ENCODE results near the gene INPP5A.

Gene INPP5A

DNA sequence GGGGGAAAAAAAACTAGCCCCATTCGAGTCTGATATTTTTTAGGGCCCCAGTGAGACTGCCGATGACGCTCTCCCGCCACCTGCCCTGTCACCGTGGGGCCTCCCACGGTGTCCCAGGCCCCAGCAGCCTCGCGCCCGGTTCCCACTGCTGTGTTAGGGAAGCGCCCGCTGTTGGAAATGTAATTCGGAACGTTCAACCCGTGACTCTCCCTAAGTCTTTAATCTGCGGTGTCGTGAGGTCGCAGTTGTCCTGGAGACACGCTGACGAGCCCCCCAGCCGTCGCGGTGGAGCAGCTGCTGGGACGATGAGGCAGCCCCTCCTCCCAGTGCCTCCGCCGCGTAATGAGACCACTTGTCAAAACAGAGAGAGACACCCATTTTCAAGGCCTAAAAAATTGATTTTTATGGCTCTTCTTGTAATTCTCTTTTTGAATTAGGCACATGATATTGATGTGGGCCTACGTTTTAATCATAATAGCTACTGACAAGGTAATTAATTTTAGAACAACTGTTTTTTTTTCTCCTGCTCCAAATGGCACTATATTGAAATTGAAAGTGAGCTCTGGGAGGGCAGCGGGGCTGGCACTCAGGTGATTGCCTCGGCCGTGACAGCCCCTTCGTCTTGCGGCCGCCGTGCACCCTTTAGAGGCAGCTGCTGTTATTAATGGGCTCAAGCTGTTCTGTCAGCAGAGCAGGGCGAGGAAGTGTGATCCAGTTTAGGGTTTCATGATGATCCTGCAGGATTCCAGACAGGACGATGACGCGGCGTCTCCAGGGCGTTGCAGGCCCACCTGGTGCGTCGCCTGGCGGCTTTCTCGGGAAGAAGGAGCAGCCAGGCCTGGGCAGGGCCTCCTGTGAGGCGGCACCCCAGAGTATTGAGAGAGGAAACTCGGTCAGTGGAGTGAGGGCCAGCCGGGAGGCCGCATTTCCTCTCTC is 185.1 kb downstream of the INPP5A start:
- DNase-seq (ENCODE audit: low read depth in 2 of 2): no peak

- no peak for DNase-seq (ENCODE audit: low read depth in 2 of 2)
Measured at GRCh38 chr10:132723330-132723970, 185.9 kb downstream of the INPP5A start.

- no peak for DNase-seq (ENCODE audit: low read depth in 2 of 2)
Measured at GRCh38 chr10:132724446-132724845, 186.9 kb downstream of the INPP5A start.

DNA sequence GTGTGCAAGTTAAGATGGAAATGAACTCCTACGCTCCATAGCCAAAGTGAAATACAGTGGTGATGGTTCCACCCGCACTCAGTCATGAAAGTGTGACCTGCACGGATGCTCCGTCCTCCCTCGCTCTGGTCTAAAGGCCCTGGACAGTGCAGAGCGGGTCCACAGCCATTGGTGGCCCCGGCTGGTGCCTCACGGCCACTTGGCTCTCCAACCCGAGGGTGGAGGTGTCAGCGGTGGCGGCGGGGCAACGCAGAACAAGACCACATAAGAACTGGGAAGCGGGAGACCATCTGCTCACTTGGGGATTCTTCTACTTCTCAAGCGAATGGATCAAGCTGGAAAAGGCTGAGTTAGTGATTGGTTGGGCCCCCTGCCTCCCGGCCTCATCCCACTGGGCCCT is 187.6 kb downstream of the INPP5A start:
- no peak for DNase-seq (ENCODE audit: low read depth in 2 of 2)

- no peak for DNase-seq (ENCODE audit: low read depth in 2 of 2)
Measured at GRCh38 chr10:132726194-132726593, 188.6 kb downstream of the INPP5A start.

GRCh38 chr10:132726951-132727350 is 189.4 kb downstream of the INPP5A start:
- no peak for DNase-seq (ENCODE audit: low read depth in 2 of 2)

DNA sequence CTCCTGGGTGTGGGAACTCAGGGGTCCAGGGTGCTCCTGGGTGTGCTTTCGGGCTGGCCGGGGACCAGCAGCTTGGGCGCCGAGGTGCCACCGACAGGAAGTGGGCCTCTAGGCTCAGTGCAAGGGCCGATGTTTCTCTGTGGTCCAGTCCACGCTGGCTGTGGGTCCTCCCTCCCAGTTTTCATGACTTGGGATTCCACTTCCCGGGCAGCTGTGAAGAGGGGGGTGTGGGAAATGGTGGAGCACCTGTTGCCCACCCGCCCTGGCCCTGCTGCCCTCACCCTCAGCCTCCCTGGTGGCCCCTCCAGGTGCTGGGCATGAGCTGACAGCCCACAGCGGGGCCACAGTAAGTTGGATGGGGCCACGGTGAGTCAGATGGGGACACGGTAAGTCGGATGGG is 189.8 kb downstream of the INPP5A start:
- no peak for DNase-seq (ENCODE audit: low read depth in 2 of 2)

- no peak for DNase-seq (ENCODE audit: low read depth in 2 of 2)
Measured at GRCh38 chr10:132728321-132728720, 190.7 kb downstream of the INPP5A start.

- DNase-seq (ENCODE audit: low read depth in 2 of 2): no peak
Measured at GRCh38 chr10:132728741-132729140, 191.2 kb downstream of the INPP5A start.

DNA sequence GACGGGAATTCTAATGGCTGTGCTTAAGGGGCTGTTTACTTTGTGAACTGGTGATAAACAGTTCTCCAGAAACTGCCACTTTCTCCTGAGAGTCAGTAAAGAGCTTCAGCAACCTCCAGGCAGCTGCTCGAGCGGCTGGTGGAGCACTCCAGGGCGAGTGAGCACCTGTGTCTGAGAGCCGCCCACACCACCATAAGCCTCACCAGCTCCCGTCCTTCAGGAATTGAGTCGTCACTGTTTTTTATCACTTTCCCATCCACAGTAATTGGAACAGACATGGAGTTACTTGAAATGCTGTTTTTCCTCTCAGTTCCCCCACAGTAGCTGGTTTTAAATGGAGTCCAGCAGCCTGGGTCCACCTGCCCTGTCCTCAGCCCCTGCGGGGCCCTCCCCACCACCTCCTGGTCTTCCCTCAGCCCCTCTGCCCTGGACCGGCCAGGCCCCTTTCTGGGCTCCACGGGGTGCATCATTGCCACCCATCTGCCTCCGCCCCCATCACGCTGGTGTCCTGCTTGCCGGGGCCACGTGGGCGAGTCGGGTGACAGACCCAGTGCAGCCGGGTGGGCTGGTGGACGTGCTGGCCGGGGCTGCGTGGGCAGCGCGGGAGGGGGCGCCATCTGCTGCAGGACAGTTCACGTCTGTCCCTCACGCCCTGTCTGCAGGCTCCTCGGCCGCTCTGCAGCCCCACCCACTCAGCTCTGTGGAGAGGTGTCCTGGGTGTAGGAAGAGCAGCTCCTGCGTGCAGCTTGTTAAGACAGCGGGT is 192.4 kb downstream of the INPP5A start:
- DNase-seq (ENCODE audit: low read depth in 2 of 2): no peak

DNA sequence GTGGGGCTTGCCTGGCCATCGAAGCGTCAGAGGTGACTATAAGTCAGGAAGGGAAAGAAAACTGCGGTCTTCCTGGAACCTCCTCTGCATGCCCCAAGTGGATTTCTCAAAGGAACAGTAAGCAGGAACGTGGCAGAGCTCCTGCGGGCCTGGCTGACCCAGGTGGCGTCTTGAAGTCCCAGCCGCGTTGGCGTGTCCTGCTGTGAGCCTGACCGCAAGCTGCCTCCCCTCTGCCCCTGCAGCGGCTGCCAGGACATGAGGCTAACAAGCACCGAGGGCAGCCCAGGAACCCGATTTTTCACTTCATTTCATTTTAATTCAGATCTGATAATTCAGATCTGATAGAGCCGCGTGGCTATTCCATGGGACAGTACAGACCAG is 193.0 kb downstream of the INPP5A start:
- no peak for DNase-seq (ENCODE audit: low read depth in 2 of 2)

DNA sequence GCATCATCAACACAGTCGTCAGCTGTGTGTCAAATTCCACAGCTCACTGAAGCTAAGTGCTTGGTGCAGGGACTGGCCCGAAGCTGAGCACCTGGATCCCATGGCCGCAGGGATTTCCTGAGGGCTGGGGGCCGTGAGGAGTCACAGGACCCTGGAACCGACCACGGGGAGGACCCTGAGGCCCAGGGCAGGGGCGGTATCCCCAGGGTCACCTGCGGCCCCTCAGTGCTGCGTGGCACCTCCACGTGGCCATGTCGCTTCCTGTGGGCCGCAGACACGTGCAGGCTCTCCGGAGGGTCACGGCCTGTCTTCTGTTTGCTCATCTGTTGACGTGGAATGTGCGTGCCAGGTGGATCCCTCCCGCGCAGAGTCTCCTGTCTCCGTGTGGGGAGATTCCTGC is 194.9 kb downstream of the INPP5A start:
- no peak for DNase-seq (ENCODE audit: low read depth in 2 of 2)

DNA sequence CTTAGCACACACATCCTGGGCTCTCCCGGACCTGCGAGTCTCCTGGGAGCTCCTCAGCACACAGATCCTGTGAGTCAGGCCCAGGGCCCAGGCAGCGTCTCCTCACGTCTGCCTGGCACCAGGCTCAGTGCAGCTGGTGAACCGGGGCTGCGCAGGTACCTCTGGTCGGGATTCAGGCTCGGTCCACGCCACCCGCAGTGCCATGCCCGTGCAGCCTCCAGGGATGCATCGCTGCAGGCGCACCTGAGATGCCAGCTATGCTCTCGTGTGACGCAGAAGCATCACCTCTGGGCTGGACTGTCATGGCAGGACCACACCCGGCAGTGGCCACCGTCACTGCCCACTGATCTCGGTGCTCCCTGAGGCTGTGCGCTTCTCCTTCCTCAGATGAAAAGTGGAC is 196.3 kb downstream of the INPP5A start:
- no peak for DNase-seq (ENCODE audit: low read depth in 2 of 2)

GRCh38 chr10:132735341-132735775 is 197.8 kb downstream of the INPP5A start:
- no peak for DNase-seq (ENCODE audit: low read depth in 2 of 2)

DNA sequence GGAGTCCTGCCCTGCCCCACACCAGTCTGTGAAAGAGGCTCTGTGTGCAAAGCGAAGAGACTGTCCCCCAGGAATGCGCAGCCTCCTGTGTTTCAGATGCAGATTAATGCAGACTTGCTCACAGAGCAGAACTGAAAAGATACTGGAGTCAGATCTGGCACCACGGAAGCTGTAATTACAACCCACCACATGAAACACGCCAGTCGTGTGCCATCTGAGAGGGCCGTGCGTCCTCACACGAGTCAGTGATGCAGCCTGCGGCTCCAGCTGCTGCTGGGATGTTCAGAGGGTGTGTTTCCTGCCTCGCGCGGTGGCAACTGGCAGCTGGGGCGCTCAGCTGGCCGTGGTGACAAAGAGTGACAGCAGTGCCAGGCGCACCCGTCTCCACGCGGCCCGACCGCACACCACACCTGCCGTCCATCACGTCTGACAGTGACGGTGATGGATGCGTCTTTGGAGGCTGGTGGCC is 198.4 kb downstream of the INPP5A start:
- DNase-seq (ENCODE audit: low read depth in 2 of 2): no peak

DNA sequence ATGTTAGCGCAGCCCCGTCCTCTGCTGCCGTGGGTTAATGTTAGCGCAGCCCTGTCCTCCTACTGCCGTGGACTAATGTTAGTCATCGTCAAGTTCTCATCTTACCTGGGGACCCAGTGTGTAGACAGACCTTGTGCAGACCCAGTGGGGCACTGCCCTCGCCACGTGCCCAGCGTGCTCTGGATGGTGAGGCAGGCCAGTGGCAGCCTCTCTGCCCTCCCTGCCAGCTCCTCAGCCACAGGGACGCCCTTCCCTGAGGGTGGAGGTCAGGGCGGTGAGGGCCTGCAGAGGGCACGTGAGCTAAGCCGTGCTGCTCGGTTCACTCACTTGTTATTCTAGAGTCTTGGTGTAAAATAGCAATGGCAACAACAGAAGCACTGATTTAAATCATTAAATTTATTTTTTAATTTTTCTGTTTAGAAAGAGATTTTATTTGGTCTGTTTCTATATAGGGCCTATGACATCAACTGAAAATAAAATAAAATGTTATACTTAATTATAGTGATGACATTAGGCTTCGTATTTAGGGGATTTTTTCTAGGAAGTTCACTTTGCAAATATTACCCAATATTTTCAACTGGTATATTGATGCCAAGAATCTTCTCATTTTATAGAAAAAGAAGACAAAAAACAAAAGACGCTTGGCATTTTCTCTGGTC is 199.9 kb downstream of the INPP5A start:
- no peak for DNase-seq (ENCODE audit: low read depth in 2 of 2)

GRCh38 chr10:132738454-132739224 is 201.1 kb downstream of the INPP5A start:
- no peak for DNase-seq (ENCODE audit: low read depth in 2 of 2)

- DNase-seq (ENCODE audit: low read depth in 2 of 2): no peak
Measured at GRCh38 chr10:132739225-132739613, 201.6 kb downstream of the INPP5A start.

GRCh38 chr10:132740588-132740987 is 203.0 kb downstream of the INPP5A start:
- no peak for DNase-seq (ENCODE audit: low read depth in 2 of 2)

- DNase-seq (ENCODE audit: low read depth in 2 of 2): no peak
Measured at GRCh38 chr10:132742167-132742836, 204.7 kb downstream of the INPP5A start.

DNA sequence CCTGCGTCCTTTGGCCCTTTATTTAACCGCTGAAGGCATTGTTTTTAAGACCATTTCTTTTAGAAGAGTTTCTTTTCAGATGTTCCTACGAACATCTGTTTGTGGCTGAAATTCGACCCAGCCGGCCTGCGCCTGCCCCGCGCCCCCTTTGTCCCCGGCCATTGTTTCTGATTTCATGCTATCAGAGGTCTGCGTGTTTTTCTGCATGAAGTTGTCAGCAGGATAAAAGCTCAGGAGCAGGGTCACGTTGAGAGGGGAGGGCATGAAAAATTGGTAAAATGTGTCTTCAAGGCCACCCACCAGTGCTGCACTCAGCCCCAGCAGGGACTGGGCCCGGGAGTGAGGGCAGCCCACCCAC is 205.2 kb downstream of the INPP5A start:
- no peak for DNase-seq (ENCODE audit: low read depth in 2 of 2)
